IPS-18a (cell line): ENCODE results near the gene CES5A.
"Not testable (repeated sequence)": the region's sequence is repeated elsewhere in the genome, so short reads cannot be mapped to it uniquely, and the experiment has no call there.

ENCODE experiments used
- H3K27ac ChIP-seq: one replicate; pipeline ENCODE4 v1.5.1; 2013; ENCODE audit warnings: low read length
- H3K27me3 ChIP-seq: one replicate; pipeline ENCODE4 v1.6.1; 2013; ENCODE audit warnings: mild to moderate bottlenecking, low read length; ENCODE audit not compliant: control insufficient read depth, insufficient read depth
- H3K36me3 ChIP-seq: one replicate; pipeline ENCODE4 v1.6.1; 2013; ENCODE audit warnings: low read depth, low read length; ENCODE audit not compliant: control insufficient read depth
- H3K4me1 ChIP-seq: one replicate; pipeline ENCODE4 v1.6.1; 2013; ENCODE audit warnings: low read depth, low read length; ENCODE audit not compliant: control insufficient read depth
- H3K4me3 ChIP-seq: one replicate; pipeline ENCODE4 v1.5.1; 2013; ENCODE audit warnings: low read length
- H3K9ac ChIP-seq: one replicate; pipeline ENCODE4 v1.6.1; 2013; ENCODE audit warnings: mild to moderate bottlenecking, low read length, moderate library complexity
- H3K9me3 ChIP-seq: one replicate; pipeline ENCODE4 v1.6.1; 2013; ENCODE audit warnings: low read depth, low read length; ENCODE audit not compliant: control insufficient read depth

Gene CES5A

GRCh38 chr16:55872130-55872529 lies 3.0 kb downstream of the CES5A start:
- no peaks in the 10 kb centered on the region for H3K27me3 ChIP-seq
- no peaks in the 10 kb centered on the region for H3K9me3 ChIP-seq
- no peak overlapping the region for H3K27ac ChIP-seq
- H3K9ac ChIP-seq, result no peak overlapping the region
- no peaks in the 10 kb centered on the region for H3K4me1 ChIP-seq
- no peaks in the 10 kb centered on the region for H3K36me3 ChIP-seq
- no peak overlapping the region for H3K4me3 ChIP-seq

- no peak overlapping the region for H3K9ac ChIP-seq
- no peaks in the 10 kb centered on the region for H3K9me3 ChIP-seq
- no peaks in the 10 kb centered on the region for H3K4me1 ChIP-seq
- H3K27me3 ChIP-seq, result no peaks in the 10 kb centered on the region
- no peaks in the 10 kb centered on the region for H3K36me3 ChIP-seq
- no peak overlapping the region for H3K27ac ChIP-seq
- no peak overlapping the region for H3K4me3 ChIP-seq
Measured at GRCh38 chr16:55871411-55872038, 3.6 kb downstream of the CES5A start.

DNA sequence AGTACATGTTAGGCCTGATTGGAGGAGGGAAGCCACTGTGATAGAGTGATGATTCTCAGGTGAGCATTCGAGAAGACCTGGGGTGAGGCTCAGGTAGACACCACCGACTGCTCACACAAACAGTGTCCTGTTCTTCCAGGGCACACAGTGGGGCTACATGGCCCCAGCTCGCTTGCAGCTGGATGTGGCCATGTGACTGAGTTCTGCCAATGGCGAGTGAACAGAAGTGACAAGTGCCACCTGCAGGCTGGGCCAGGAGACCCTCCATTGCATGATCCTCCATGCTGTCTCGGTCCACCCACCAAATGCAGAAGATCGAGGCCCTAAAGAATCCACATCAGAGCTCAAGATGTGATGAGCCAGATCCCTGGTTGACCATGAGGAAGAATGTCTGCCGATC lies 6.2 kb downstream of the CES5A start:
- no peaks in the 10 kb centered on the region for H3K4me1 ChIP-seq
- no peak overlapping the region for H3K4me3 ChIP-seq

GRCh38 chr16:55868137-55868536 lies 7.0 kb downstream of the CES5A start:
- Histone ChIP-seq H3K4me3 (no peak overlapping the region), H3K9me3 (no peaks in the 10 kb centered on the region), H3K4me1 (no peaks in the 10 kb centered on the region), H3K36me3 (no peaks in the 10 kb centered on the region), H3K27me3 (no peaks in the 10 kb centered on the region), H3K9ac (no peak overlapping the region), H3K27ac (no peak overlapping the region)

More for the DNA sequence above, 6.2 kb downstream of the CES5A start:
- Histone ChIP-seq H3K36me3 (no peaks in the 10 kb centered on the region), H3K27me3 (no peaks in the 10 kb centered on the region), H3K27ac (no peak overlapping the region), H3K9me3 (no peaks in the 10 kb centered on the region), H3K9ac (no peak overlapping the region)

DNA sequence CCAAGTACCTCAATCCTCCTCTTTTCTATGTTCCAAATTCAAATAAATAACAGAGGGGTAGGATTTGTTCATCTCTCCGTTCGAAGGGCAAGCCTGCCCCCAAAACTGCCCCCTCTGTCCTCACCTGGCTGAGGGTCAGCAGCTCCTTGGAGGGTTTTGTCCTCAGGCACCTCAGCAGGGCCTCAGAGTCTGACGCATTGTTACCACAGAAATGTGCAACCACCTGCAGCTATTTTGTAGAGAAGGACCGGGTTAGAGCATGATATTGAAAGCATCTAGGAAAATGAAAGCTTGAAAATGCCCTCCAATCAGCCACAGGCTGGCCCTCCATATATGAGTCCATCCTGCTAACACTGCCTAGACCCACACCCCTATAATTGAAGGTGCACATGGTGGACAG lies 13.9 kb downstream of the CES5A start:
- no peaks in the 10 kb centered on the region for H3K9me3 ChIP-seq
- no peak overlapping the region for H3K27ac ChIP-seq
- H3K9ac ChIP-seq, result no peak overlapping the region
- H3K4me1 ChIP-seq, result no peaks in the 10 kb centered on the region
- no peak overlapping the region for H3K4me3 ChIP-seq
- H3K36me3 ChIP-seq, result no peaks in the 10 kb centered on the region
- H3K27me3 ChIP-seq, result no peaks in the 10 kb centered on the region

- H3K9ac ChIP-seq, H3K4me3 ChIP-seq, H3K27me3 ChIP-seq, H3K27ac ChIP-seq, H3K9me3 ChIP-seq, H3K4me1 ChIP-seq, H3K36me3 ChIP-seq: not testable (repeated sequence)
Measured at GRCh38 chr16:55857650-55858049, 17.5 kb downstream of the CES5A start.

DNA sequence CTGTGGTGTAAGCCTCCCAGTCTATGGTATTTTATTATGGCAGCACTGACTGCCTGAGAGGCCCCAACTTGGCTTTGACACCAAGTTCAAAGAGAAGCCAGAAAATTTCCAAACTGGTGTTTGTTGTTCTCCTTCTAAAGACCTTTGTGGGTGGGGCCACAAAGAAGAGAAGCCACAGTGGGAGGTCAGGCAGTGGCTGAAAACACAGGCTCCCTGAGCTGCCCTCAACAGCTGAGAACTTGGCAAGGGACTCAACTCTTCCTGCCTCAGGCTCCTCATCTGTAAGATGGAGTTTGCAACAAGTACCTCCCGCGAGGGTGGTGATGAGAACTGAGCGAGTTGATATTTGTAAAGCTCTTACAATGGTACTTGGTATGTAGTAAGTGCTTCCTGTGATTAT lies 18.2 kb downstream of the CES5A start:
- no peaks in the 10 kb centered on the region for H3K4me1 ChIP-seq
- H3K9me3 ChIP-seq, result no peaks in the 10 kb centered on the region

DNA sequence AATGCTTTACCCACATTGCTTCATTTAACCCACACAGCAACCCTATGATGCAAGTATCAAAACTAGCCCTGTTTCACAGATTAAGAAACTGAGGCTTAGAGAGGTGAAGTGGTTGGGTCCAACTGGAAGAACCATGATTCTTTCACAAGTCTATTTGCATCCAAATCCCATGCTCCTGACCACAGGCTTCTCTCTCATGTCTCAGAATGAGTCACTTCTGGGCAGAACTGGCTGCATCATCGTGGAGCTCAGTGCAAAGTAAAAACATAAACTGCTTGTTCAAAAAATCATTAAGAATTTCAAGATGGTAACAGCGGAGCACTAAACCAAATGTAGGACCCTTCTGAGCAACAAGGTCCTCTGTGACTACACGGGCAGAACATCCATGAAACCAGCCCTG lies 22.1 kb downstream of the CES5A start:
- Histone ChIP-seq H3K4me1 (no peaks in the 10 kb centered on the region), H3K4me3 (no peak overlapping the region), H3K27me3 (no peaks in the 10 kb centered on the region), H3K9ac (no peak overlapping the region), H3K36me3 (no peaks in the 10 kb centered on the region), H3K9me3 (no peaks in the 10 kb centered on the region), H3K27ac (no peak overlapping the region)

More for the DNA sequence above, 18.2 kb downstream of the CES5A start:
- Histone ChIP-seq H3K36me3 (no peaks in the 10 kb centered on the region), H3K9ac (no peak overlapping the region), H3K27ac (no peak overlapping the region), H3K27me3 (no peaks in the 10 kb centered on the region), H3K4me3 (no peak overlapping the region)

DNA sequence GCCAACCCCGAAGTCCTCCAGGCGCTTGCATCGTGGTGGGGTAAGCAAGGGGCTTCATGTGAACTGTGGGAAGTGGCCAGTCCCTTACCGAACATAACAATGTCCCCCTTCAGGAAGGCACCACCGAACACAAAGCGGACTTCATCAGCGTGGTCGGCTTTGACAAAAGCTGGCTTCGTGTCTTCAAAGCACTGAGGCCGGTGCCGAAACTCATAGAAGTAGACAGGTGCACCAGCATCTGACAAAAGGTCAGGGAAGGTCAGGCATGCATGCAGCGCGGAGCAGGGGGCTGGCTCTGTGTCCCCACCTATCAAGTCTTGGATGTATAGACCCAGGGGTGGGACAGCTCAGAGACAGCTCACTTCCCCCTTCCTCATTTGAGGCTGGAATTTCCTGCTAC lies 25.6 kb downstream of the CES5A start:
- Histone ChIP-seq H3K27ac (no peak overlapping the region), H3K9ac (no peak overlapping the region), H3K27me3 (no peaks in the 10 kb centered on the region), H3K4me3 (no peak overlapping the region), H3K36me3 (no peaks in the 10 kb centered on the region), H3K4me1 (no peaks in the 10 kb centered on the region), H3K9me3 (no peaks in the 10 kb centered on the region)

- no peaks in the 10 kb centered on the region for H3K36me3 ChIP-seq
- H3K27me3 ChIP-seq, result no peaks in the 10 kb centered on the region
- H3K4me1 ChIP-seq, result no peaks in the 10 kb centered on the region
- no peak overlapping the region for H3K9ac ChIP-seq
- H3K27ac ChIP-seq, result no peak overlapping the region
- H3K9me3 ChIP-seq, result no peaks in the 10 kb centered on the region
- H3K4me3 ChIP-seq, result no peak overlapping the region
Measured at GRCh38 chr16:55846598-55847346, 28.4 kb downstream of the CES5A start.

DNA sequence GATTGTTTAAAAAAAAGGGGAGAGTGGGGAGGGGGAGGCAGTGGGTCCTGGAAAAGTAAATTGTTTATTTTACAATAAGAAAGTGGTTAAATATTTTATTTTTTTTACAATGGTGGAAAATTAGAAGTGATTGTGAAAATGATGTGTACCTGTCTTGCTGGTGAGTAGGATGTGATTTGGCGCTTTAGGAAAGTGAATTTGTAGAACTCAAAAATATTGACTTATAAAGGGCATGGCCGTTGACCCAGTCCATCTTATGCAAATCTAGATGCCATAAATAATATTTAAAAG lies 32.1 kb downstream of the CES5A start:
- Histone ChIP-seq H3K36me3 (no peaks in the 10 kb centered on the region), H3K4me3 (no peak overlapping the region), H3K9me3 (no peaks in the 10 kb centered on the region), H3K4me1 (no peaks in the 10 kb centered on the region), H3K27ac (no peak overlapping the region), H3K27me3 (no peaks in the 10 kb centered on the region), H3K9ac (no peak overlapping the region)

- no peaks in the 10 kb centered on the region for H3K36me3 ChIP-seq
- no peak overlapping the region for H3K27ac ChIP-seq
- H3K27me3 ChIP-seq, result no peaks in the 10 kb centered on the region
- no peak overlapping the region for H3K4me3 ChIP-seq
- no peaks in the 10 kb centered on the region for H3K9me3 ChIP-seq
- H3K4me1 ChIP-seq, result no peaks in the 10 kb centered on the region
- no peak overlapping the region for H3K9ac ChIP-seq
Measured at GRCh38 chr16:55842369-55843104, 32.6 kb downstream of the CES5A start.
